Peyer's patch (tissue), 4 donors: ENCODE data around the gene EGLN3.
"Not testable (repeated sequence)": the region's sequence is repeated elsewhere in the genome, so short reads cannot be mapped to it uniquely, and the experiment has no call there.

Experiments
- CTCF ChIP-seq, 6 experiments: fragments of 450-650 bp in 4 of 6; fragments of 200-600 bp in 2 of 6; sonication (generic) in 1 of 6; IDR thresholded peaks; one replicate each; pipeline ENCODE4 v1.5.1; 2017 to 2019; ENCODE audit warnings: antibody characterized with exemption in 6 of 6, mild to moderate bottlenecking in 3 of 6, moderate library complexity in 1 of 6
- POLR2A ChIP-seq, 2 donors: fragments of 450-650 bp; IDR thresholded peaks; one replicate each; pipeline ENCODE4 v1.5.1; 2017; ENCODE audit warnings: antibody characterized with exemption in 2 of 2, mild to moderate bottlenecking in 2 of 2, moderate library complexity in 2 of 2

- TF ChIP-seq CTCF, POLR2A (IDR thresholded peaks at IDR 0.05): not testable (repeated sequence)
Measured at GRCh38 chr14:33926967-33927366, 23.9 kb downstream of the EGLN3 start.
